IMR-90 (cell line): Measurements from ENCODE around the gene OR52A5. TPM values are rescaled to one million over a fixed set of nuclear protein-coding genes. Genes with fewer than 3 reads are reported as not detected.
"Not testable (repeated sequence)": the region's sequence is repeated elsewhere in the genome, so short reads cannot be mapped to it uniquely, and the experiment has no call there.

Experiments used
- ATAC-seq: fragments of 200-7000 bp; cut with Tn5 transposase; 2 replicates; pipeline ENCODE4 v1.9.1; 2020; ENCODE audit warnings: low read depth, mild to moderate bottlenecking, moderate library complexity
- BruUV-seq: library from RNA; stranded (reverse); fragments of 400-500 nt; replicated peaks from 2 replicates; lab custom pipeline; 2021; lab: Mats Ljungman, UMichigan
- CTCF ChIA-PET: fragments of 300-600 bp; formaldehyde crosslinking; extraction: SDS; loops from one replicate; lab custom pipeline; 2021; ENCODE audit warnings: antibody characterized with exemption; lab: Yijun Ruan, JAX
- POLR2A ChIA-PET: fragments of 300-600 bp; sonication (Branson Sonifier 250); formaldehyde crosslinking; loops from one replicate; lab custom pipeline; 2022; ENCODE audit warnings: antibody characterized with exemption; ENCODE audit not compliant: unreplicated experiment; lab: Charles Lee
- DNase-seq: peaks from one replicate; pipeline ENCODE4 v3.0.0; 2013
- H2AFZ ChIP-seq: replicated peaks from 2 replicates; pipeline ENCODE3; 2013; ENCODE audit warnings: low read length, mild to moderate bottlenecking; ENCODE audit not compliant: poor library complexity
- H2AK5ac ChIP-seq: 2 replicates; pipeline ENCODE4 v1.6.1; 2013; ENCODE audit warnings: low read depth, low read length, inconsistent platforms
- H2AK9ac ChIP-seq: replicated peaks from 2 replicates; pipeline ENCODE3; 2013; ENCODE audit warnings: mild to moderate bottlenecking, low read depth, low read length, moderate library complexity; ENCODE audit not compliant: poor library complexity
- H2BK120ac ChIP-seq: 2 replicates; pipeline ENCODE4 v1.6.1; 2013; ENCODE audit warnings: low read depth, low read length, inconsistent platforms
- H2BK15ac ChIP-seq: 3 replicates; pipeline ENCODE4 v1.6.1; 2013; ENCODE audit warnings: low read depth, low read length, inconsistent platforms
- H2BK20ac ChIP-seq: 2 replicates; pipeline ENCODE4 v1.6.1; 2013; ENCODE audit warnings: low read depth, mild to moderate bottlenecking, inconsistent platforms, low read length, moderate library complexity
- H2BK5ac ChIP-seq: 2 replicates; pipeline ENCODE4 v1.6.1; 2013; ENCODE audit warnings: mild to moderate bottlenecking, low read depth, low read length, inconsistent platforms; ENCODE audit not compliant: poor library complexity, severe bottlenecking
- H3K14ac ChIP-seq: replicated peaks from 2 replicates; pipeline ENCODE4 v1.6.1; 2013; ENCODE audit warnings: low read depth, low read length, inconsistent platforms
- H3K18ac ChIP-seq: 2 replicates; pipeline ENCODE4 v1.6.1; 2013; ENCODE audit warnings: low read depth, low read length, control low read depth
- H3K23ac ChIP-seq: 2 replicates; pipeline ENCODE4 v1.6.1; 2013; ENCODE audit warnings: low read depth, low read length, inconsistent platforms
- H3K27ac ChIP-seq: 2 replicates; pipeline ENCODE4 v1.5.1; 2013; ENCODE audit warnings: mild to moderate bottlenecking, control low read depth, low read length; ENCODE audit not compliant: insufficient read depth
- H3K27me3 ChIP-seq: 2 replicates; pipeline ENCODE4 v1.6.1; 2013; ENCODE audit warnings: low read length; ENCODE audit not compliant: control insufficient read depth, insufficient read depth
- H3K36me3 ChIP-seq: 2 replicates; pipeline ENCODE4 v1.6.1; 2013; ENCODE audit warnings: low read length, mixed read lengths; ENCODE audit not compliant: control insufficient read depth, insufficient read depth
- H3K4ac ChIP-seq: 2 replicates; pipeline ENCODE4 v1.6.1; 2013; ENCODE audit warnings: low read depth, low read length, inconsistent platforms
- H3K4me1 ChIP-seq: 2 replicates; pipeline ENCODE4 v1.6.1; 2013; ENCODE audit warnings: low read length, mixed read lengths; ENCODE audit not compliant: control insufficient read depth, insufficient read depth
- H3K4me2 ChIP-seq: 2 replicates; pipeline ENCODE4 v1.6.1; 2013; ENCODE audit warnings: low read depth, mild to moderate bottlenecking, control low read depth, low read length, moderate library complexity
- H3K4me3 ChIP-seq: 2 replicates; pipeline ENCODE4 v1.5.1; 2013; ENCODE audit warnings: low read depth, mild to moderate bottlenecking, control low read depth, low read length, moderate library complexity; ENCODE audit not compliant: insufficient read depth
- H3K56ac ChIP-seq: 2 replicates; pipeline ENCODE4 v1.6.1; 2013; ENCODE audit warnings: low read length, inconsistent platforms; ENCODE audit not compliant: insufficient read depth; ENCODE audit errors: extremely low read depth
- H3K79me1 ChIP-seq, 2 experiments: 2 replicates each; pipeline ENCODE4 v1.6.1; 2013; ENCODE audit warnings: low read length in 2 of 2, inconsistent platforms in 1 of 2, low read depth in 1 of 2
- H3K9ac ChIP-seq: 2 replicates; pipeline ENCODE4 v1.6.1; 2013; ENCODE audit warnings: low read depth, low read length, control low read depth
- H3K9me1 ChIP-seq: 2 replicates; pipeline ENCODE4 v1.6.1; 2013; ENCODE audit warnings: low read length, inconsistent platforms; ENCODE audit not compliant: insufficient read depth
- H3K9me3 ChIP-seq: 2 replicates; pipeline ENCODE4 v1.6.1; 2013; ENCODE audit warnings: low read length; ENCODE audit not compliant: control insufficient read depth, insufficient read depth
- H4K20me1 ChIP-seq: 2 replicates; pipeline ENCODE4 v1.6.1; 2013; ENCODE audit warnings: low read length, inconsistent platforms; ENCODE audit not compliant: insufficient read depth
- H4K5ac ChIP-seq: 2 replicates; pipeline ENCODE4 v1.6.1; 2013; ENCODE audit warnings: mild to moderate bottlenecking, low read depth, low read length, control low read depth
- H4K8ac ChIP-seq, 2 experiments: 2 replicates each; pipeline ENCODE4 v1.6.1; 2013; ENCODE audit warnings: low read depth in 2 of 2, low read length in 2 of 2, control low read depth in 1 of 2, inconsistent platforms in 1 of 2
- H4K91ac ChIP-seq: 2 replicates; pipeline ENCODE4 v1.6.1; 2013; ENCODE audit warnings: low read depth, low read length, inconsistent platforms; ENCODE audit not compliant: insufficient read depth
- WGBS, 2 experiments: methylation state at CpG; one replicate each; pipeline versions ENCODE4 v1.1.5 to v1.1.7; 2013; ENCODE audit warnings: missing lambda C conversion rate in 2 of 2; ENCODE audit not compliant: insufficient read length in 1 of 2; ENCODE audit errors: extremely low coverage in 2 of 2; 5-methylcytosine and 5-hydroxymethylcytosine counted together
- dilution Hi-C: fragments of 300-500 bp; cut with HindIII; formaldehyde crosslinking; loops from one replicate; pipeline ENCODE4 v1.14.3; 2018; ENCODE audit warnings: low sequenced_read_pairs; ENCODE audit not compliant: unreplicated experiment
- in situ Hi-C: fragments of 300-500 bp; cut with MboI; formaldehyde crosslinking; loops from 3 replicates; pipeline ENCODE4 v1.14.3; 2019; ENCODE audit warnings: low sequenced_read_pairs, inconsistent platforms, mixed read lengths
- intact Hi-C: fragments of 100-400 bp; cut with micrococcal nuclease; formaldehyde crosslinking; loops from 2 replicates; pipeline ENCODE4 v1.10.0; 2022
- polyA plus RNA-seq, 3 experiments: library from polyadenylated mRNA; depleted of rRNA; stranded (reverse); fragments of >200 nt; gene quantifications; 2 replicates each; pipeline ENCODE4 v1.2.3, GENCODE V29; 2012; ENCODE audit warnings: low replicate concordance in 1 of 3
- total RNA-seq: library from RNA; depleted of rRNA; stranded (reverse); fragments of >200 nt; gene quantifications from 2 replicates; pipeline ENCODE4 v1.2.3, GENCODE V29; 2012

OR52A5 gene
- total and polyA plus RNA-seq, 2 of the 4 experiments (the other 2 are of a cell fraction): not detected

- DNase-seq, H2AK9ac ChIP-seq, H3K9me3 ChIP-seq, H3K23ac ChIP-seq, H3K18ac ChIP-seq, H2BK120ac ChIP-seq, H2AK5ac ChIP-seq, H2BK5ac ChIP-seq, H3K4me2 ChIP-seq, H4K20me1 ChIP-seq, H3K4me3 ChIP-seq, H4K5ac ChIP-seq, POLR2A ChIA-PET, H3K36me3 ChIP-seq, CTCF ChIA-PET, H3K79me1 ChIP-seq, BruUV-seq, H2BK15ac ChIP-seq, H2AFZ ChIP-seq, H3K27me3 ChIP-seq, H4K8ac ChIP-seq, H3K4ac ChIP-seq, H3K9me1 ChIP-seq, H3K14ac ChIP-seq, H2BK20ac ChIP-seq, dilution Hi-C loops, ATAC-seq, in situ Hi-C loops, H3K9ac ChIP-seq, H3K27ac ChIP-seq, H3K4me1 ChIP-seq, H3K56ac ChIP-seq, intact Hi-C loops, H4K91ac ChIP-seq: not testable (repeated sequence)
- WGBS, 2 experiments: no CpG with 5 or more reads among the region's 4 CpGs
These were observed 22.1 kb upstream of the OR52A5 start for GRCh38 chr11:5160217-5160616.
